ENCODE measurements around the gene SURF6.
"Not testable (repeated sequence)": the region's sequence is repeated elsewhere in the genome, so short reads cannot be mapped to it uniquely, and the experiment has no call there.

The SURF6 gene

DNA sequence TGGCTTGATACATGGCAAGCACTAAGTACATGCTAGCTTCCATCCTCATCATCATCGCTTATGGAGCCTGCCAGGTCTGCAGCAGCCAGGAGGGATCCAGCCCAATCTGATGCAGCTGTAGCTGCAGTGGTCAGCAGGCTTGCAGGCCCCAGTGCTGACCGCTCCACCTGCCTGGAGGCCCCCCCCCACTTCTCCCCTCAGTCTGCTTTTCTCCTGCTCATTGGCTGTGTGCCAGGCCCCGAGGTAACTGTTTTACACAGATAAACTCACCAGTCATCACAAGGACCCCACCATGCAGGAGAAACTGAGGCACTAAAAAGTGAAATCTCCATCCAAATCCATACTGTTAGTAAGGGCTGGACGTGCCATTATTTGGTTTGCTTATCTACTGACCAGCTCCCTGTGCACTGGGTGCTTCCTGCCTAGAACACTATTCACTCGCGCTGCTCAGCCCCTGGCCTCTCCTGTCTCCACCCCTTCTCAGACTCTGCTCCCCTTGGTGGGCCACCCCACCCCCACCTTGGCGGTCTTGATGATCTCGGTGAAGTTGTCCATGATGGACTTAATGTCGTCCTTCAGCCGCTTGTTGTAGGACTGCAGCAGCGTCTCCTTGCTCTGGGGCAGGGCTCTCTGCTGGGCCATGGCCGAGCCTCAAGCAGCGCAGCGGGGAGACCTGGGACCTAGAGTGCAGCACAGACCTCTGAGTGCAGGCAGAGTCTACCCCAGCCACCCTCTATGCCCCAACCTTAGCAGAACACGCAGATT lies 10.2 kb upstream of the SURF6 start:
- DNase-seq: no peak

DNA sequence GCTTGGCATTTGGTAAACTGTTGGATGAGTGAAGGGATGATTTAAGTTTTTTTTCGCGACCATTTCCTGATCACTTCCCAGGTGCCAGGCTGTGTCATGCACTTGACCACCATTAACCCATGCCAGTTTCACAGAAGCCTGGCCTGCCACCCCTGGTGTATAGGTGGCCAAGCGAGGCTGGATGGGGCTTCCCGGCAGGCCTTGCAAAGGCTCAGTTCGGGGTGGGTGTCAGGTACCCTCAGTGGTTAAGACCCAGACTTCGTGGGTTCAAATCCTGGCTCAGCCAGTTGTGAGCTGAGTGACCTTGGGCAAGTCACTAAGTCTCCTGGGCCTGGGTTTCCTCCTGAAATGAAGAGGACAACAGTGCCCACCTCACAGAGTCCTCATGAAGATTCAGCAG lies 9.6 kb upstream of the SURF6 start:
- DNase-seq: no peak

DNA sequence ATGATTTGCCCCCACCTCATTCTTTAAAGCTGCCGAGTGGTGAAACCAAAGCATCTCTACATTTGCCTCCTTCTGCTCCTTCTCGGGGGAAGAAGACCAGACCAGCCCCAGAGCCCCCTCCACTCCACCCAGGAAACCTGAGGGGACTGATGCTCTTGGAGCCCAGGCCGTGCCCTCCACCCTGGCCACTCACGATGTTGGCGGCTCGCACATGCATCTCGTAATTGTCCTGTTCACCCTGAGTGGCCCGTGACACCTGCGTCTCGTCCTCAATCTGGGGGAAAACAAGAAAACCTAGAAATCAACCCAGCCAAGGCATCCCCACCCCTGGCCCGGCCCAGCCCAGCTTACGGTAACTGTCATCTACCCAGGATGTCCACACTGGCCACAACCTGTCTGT lies 9.0 kb upstream of the SURF6 start:
- no peak for DNase-seq

DNA sequence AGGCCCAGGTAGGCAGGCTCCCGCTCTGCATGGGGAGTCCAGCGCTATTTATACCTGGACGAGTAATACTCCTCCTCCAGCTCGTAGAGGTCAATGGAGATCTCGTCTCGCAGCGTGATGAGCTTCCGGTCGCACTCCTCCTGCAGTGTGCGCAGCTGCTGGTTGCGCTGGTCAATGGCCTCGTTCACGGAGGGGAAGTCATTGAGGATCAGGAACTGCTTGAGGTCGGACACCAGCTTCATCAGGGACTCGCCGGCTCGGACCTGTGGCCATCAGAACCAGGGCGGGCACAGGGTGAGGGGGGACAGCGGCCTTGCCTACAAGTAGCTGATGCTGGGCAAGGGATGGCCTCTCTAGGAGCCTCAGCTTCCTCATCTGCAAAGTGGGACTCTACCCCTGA lies 8.1 kb upstream of the SURF6 start:
- no peak for DNase-seq

DNA sequence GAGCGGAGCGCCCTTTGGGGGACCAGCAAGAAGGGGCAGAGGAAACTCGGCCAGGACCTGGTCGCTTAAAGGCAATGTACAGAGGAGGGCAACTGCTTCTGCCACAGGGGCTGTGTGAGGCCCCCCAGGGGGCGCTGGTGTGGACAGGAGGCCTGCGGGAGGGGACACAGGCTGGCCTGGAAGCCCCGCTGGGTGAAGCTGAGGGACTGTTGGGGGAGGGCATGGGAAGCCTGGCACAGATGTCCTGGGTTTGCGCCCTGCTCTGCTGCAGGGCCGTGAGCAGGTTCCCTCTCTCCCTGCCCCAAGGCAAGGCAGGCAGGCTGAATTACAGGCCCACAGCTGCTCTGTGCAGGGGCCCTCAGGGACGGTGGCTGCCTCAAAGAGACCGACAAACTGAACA lies 6.6 kb upstream of the SURF6 start:
- no peak for DNase-seq

DNA sequence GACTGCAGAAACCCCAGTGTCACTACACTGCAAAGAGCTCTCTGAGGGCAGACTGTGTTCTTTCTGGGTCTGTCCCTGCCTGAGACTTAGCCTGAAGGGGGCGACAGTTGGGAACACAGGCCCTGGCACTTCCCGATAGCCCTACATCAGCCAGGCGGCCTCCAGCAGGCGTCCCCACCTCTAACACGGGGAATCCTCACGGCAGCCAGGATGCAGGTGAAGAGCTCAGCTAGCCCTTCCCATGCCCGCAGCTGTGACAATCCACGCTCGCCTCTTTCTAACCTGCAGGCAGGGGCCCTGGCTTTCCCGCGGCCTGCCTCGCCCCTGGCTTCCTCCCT lies 6.0 kb upstream of the SURF6 start:
- no peak for DNase-seq

DNA sequence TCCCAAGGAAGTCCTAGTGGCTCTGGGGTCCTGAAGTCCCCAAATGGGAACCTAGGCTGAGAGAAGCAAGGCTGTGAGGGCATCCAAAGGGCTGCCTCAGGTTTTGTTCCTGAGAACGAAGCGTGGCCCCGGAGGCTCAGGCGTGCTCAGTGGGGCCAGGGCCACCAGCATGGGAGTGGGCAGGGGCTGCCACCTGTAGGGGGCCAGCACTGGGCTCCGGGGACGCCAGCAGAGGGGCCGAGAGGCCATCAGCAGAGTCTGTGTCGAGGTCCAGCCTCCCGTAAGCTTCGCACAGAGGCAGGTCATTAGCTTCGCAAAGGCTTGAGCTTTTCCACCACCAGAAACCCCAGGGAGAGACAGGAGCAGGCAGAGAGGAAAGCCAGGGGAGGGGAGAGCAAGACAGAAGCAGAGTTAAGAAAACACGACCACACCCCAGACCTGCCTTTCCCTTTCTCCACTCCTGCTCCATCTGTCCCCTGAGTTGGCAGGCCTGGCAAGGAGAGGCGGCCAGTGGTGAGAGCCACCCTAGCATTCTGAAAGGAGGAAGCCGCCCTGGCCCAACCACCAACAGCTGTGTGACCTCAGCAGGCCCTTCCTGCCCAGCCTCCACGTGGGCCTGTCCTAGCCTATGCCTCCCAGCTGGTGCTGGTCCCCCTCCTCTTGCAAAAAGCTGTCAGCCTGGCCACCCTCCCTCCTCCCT lies 5.5 kb upstream of the SURF6 start:
- no peak for DNase-seq

DNA sequence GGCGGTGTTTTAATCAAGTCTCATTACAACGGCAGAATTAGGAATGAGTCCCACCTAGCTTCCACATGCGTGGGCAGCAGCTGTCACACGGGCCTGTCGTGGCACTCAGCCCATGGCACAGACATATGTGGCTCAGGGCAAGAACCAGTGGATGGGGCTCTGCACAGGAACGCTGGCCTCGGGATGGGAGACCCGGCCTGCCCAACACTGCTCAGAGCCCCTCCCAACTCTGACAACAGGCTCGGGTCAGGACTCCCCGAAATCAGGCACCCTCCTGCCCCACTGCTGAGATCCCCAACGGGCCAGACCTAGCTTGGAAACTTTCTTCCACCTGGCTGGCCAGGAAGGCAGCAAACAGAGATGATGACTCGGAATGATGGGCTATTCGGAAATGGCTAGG lies 4.9 kb upstream of the SURF6 start:
- DNase-seq: no peak

DNA sequence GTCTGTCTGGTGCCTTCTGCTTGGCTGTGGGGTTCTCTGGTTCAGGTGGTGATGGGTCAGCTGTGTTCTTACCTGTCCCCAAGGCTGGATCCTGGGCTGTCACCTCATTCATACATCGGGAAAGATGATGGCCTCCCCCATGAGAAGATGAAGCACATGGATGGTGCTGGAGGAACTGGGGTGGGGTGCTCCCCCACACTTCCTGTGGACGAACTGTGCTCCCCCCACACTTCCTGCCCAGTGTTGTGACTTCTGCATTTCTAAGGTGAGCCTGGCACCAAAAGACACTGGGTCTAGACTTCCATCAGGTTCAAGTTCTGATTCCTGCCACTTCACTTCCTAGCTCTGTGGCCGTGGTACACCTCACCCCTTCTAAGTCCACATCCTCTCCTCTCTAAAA lies 4.3 kb upstream of the SURF6 start:
- no peak for DNase-seq

DNA sequence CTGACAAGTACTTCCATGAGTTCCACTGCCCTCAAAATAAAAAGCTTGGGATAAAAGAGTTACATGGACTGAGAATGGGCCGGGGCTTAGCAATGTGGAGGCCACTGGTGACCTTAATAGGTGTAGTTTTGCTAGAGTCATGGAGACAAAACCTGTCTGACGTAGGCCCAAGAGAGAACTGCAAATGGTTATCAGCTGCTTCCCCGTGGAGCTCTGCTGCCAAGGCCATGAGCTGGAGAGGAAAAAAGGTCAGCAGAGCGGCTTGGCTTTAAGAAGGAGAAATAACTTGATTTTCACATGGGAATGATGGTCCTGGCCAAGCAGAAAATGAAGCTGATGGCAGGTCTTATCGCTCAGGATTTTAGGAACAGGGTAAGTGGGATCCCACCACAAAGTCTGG lies 3.7 kb upstream of the SURF6 start:
- no peak for DNase-seq

DNA sequence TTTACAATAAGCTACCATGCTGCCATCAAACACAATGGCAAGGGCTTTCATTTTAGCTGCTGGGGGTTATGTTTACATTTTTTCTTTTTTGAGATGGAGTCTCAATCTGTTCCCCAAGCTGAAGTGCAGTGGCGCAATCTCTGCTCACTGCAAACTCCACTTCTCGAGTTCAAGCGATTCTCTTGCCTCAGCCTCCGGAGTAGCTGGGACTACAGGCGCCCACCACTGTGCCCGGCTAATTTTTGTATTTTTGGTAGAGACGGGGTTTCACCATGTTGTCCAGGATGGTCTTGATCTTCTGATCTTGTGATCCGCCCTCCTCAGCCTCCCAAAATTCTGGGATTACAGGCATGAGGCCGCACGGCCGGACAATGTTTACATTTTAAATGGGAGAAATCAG lies 1.1 kb downstream of the SURF6 start:
- DNase-seq: not testable (repeated sequence)

DNA sequence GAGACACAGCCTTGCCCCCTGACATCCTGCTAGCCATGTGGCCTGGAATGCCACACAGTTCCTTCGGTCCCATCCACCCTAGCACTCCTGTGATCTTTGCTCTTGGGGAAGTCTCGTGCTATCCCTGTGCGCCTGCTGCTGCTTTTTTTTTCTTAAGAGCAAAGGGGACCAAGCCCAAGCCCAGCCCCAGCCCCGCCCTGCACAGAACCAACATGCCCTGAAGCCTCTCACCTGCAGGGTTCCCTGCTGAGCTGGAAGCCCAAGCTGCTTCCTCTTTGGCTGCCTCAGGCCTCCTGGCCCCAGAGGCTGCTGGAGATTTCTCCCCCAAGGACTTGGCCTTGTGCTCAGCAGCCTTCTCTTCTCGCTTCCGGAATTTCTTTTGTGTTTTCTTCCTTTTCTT lies 1.8 kb downstream of the SURF6 start:
- DNase-seq: no peak

DNA sequence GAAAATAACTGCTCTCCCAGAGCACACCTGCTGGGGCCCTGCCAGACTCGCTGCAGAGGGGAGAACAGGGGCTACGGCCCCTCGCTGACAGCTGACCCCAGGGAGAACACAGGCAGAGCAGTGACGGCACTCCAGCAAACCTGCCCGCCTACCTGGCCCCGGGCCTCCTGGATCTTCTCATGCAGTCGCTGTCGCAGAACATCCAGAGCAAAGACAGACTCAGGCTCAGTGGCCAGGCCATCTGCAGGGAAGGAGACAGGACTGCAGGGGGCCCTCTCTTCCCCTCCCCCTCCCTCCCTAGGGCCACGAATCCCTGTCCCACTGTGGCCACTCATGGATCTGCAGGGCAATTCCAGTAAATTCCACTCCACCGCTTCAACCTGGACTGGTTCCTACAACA lies 2.4 kb downstream of the SURF6 start:
- DNase-seq: no peak

DNA sequence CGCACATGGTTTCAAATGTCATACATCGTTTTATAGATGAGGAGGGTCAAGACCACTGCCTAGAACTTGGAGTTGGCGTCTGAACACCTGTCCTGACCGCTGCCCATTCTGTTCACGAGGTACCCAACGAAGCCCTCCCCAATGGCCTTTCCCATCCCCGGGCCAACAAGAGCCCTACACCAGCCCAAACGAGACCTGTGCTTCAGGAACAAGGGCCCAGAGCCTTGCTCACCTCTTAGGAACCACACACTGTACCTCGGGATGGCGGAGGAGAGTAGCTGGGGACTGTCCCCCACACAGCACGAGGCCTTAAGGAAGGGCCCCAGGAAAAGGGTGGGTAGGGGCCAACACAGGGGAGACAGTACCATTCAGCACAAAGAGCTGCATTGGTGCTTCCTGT lies 3.0 kb downstream of the SURF6 start:
- no peak for DNase-seq

DNA sequence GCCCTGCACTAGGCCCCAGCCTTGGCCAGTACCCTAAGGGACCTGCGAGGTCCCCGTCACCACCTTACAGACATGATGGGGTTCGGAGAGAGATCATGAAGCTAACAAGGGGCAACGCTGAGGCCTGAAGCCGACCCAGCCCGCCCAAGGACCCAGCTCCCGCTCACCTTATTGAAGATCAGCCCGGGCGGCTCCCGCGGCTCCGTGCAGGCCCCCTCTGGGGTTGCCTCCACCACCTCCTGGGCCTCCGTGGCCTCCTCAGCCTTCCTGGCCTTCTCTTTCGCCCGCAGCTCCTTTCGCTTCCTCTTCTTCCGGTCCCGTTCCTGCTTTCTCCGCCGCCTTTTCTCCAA lies 3.6 kb downstream of the SURF6 start:
- no peak for DNase-seq

DNA sequence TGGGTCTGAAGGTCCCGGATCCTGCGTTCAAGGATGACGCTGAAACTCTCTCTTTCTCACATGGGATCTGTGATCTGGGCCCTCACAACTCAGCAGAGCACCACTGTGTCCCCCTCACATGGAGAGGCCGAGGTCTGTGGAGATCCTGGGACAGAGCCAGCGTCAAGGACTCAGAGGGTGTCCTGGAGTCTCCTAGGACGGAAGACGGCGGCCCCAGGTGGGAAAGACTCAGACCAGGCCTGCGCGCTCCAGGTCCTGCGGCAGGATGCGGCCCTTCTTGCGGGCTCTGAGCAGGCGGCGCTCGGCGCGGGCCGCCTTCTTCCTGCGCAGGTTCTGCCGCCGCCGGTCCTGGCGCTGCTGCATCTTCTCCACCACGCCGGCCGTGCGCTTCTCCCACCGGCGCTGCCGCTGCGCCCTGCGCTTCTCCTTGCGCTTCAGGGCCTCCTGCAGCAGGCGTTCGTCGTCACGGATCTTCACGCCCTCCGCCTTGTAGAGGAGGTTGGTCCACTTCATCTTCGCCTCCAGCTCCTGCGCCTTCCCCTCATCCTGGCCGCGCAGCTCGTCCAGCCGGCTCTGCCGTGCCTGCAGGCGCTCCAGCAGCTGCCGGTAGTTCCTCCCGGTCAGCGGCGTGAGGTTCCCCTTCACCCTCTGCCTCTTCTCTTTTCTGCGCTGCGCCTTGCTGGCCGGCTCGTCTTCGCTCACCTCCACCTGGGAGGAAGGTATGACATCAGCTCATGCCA lies 4.2 kb downstream of the SURF6 start:
- DNase-seq: no peak

DNA sequence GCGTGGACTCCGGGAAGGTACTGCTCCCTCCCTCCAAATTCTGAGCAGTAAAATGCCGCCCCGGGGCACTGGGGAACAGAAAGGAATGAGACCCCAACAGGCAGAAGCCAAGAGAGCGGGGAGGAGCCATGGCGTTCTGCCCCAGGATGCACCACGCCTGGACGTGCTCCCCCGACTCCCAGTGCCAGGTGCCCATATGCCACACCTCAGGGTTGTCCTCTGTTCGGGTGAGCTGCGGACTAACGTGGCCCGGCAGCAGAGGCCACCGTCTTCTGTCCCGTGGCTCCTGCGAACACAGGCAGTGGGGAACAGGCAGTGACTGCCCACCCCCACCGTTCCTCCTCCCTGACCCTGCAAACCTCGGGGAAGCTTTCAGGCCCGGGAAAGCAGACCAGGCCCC lies 4.8 kb downstream of the SURF6 start:
- no peak for DNase-seq

DNA sequence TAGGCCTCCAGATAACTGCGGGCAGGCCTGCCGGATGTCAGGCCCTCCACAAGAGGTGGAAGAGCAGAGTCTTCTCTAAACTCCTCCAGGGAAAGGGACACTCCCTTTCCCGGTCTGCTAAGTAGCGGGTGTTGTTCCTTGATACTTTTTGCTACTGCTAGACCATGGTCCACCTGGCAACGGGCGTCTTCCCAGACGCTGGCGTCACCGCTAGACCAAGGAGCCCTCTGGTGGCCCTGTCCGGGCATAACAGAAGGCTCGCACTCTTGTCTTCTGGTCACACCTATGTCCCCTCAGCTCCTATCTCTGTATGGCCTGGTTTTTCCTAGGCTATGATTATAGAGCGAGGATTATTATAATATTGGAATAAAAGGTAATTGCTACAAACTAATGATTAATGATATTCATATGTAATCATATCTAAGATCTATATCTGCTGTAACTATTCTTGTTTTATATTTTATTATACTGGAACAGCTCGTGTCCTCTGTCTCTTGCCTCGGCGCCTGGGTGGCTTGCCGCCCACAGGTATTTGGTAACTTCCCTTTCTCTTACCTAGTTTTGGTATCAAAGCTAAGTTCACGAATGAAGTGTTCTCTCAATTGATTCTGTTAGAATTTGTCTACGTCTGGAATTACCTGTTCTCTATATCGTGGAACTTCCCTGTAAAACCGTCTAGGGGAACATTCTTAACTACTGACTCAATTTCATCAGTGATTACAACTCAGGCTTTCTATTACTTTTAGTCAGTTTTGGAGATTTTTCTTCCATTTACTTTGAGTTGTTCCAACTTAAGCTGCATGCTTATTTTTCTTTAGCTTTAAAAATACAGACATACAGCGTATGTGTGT lies 6.5 kb downstream of the SURF6 start:
- DNase-seq: not testable (repeated sequence)

DNA sequence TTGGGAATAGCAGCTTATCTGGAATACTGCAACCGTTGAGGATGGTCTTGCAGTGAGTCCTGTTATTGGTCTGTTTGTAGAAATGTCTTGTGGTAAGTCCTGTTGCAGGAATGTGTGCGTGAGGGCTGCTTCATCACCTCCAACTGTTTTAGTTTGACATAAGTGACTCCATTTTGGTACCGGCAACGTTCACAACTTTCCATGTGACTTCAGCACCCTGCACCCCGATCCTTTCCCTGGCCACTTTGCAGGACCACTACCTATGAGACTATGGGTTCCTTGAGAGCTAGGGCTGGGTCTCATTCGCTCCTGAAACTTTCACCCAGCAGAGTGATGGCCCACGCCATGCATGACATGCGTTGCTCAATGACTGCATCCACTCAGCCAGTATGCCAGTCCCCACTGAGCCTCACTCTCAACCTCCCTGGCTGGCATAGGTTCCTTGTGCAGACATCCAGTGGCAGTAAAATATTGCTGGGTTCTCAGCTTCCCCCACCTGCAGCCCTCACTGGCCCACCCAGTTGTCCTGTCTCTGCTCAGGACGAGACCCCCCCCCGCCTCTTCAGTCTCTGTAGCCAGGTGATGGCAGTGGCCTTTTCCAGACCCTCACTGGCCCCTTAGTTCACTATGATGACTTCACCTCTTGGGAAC lies 8.0 kb downstream of the SURF6 start:
- no peak for DNase-seq

DNA sequence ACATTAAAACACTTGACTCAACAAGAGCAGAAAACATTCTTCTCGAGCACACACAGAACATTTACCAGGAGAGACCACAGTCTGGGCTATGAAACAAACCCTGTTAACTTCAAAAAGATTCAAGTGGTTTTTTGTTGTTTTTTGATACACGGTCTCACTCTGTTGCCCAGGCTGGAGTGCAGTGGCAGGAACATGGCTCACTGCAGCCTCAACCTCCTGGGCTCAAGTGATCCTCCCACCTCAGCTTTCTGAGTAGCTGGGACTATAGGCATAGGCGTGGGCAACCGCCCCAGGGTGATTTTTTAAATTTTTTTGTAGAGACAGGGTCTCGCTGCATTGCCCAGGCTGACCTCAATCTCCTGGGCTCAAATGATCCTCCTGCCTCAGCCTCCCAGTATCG lies 9.0 kb downstream of the SURF6 start:
- not testable (repeated sequence) for DNase-seq

DNA sequence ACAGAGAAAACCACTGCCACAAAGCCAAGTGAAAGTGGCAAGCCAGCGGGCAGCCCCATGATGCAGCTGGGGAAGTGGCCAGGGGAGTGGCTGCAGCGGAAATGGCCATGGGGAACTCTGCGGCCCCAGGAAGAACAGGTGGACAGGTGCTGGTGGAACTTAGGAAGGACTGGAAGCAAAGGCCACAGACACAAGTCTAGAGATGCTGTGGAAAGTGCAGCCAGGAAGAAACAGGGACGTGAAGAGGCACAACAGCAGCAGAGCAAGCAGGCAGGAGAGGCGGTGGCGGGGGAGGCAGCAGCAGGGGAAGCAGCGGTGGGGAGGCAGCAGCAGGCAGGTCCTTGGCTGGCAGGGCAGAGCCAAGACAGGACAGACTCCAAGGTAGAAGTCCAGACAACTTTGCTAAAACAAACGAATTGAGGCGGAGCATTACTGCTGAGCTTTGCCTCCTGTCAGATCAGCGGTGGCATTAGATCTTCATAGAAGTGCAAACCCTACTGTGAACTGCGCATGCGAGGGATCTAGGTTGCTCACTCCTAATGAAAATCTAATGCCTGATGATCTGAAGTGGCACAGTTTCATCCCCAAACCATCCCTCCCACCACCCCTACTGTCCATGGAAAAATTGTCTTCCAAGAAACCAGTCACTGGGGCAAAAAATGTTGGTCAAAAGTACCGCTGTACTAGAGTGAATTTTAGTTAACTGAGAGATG lies 11.8 kb downstream of the SURF6 start:
- no peak for DNase-seq

DNA sequence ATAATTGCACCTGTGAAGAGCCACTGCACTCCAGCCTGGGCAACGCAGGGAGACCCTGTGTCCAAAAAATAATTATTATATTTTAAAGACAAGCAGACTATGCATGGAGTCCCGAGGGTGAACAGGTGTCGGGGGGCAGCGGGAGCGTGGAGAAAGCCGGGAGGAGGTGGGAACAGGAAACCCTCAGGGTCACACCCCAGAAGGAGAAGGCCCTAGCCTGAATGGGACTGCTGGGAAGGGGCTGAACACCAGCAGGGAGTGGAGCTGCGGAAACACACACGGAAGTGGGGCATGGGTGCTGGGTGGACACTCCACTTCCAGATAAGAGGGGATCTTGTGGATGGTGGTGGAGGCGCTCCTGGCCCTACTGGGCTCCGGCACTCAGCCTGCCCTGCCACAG lies 12.8 kb downstream of the SURF6 start:
- no peak for DNase-seq
